ENCODE results near the gene FST.

FST gene

GRCh38 chr5:53438486-53439472 lies 41.6 kb upstream of the FST start:
- TF ChIP-seq CTCF (IDR thresholded peaks at IDR 0.05; ENCODE audit: insufficient read depth, low read depth, low read length, missing control alignments), result no peak

GRCh38 chr5:53442961-53443360 lies 37.5 kb upstream of the FST start:
- no peak for DNase-seq (ENCODE audit: low read depth)
- no peak overlapping the region for H3K4me3 ChIP-seq (ENCODE audit: low read length)
- no peak for TF ChIP-seq CTCF (IDR thresholded peaks at IDR 0.05; ENCODE audit: insufficient read depth, low read depth, low read length, missing control alignments)

More at GRCh38 chr5:53438486-53439472, 41.6 kb upstream of the FST start:
- no peak overlapping the region for H3K4me3 ChIP-seq (ENCODE audit: low read length)
- DNase-seq (ENCODE audit: low read depth), result peak; percentile 58

GRCh38 chr5:53445569-53445968 lies 34.9 kb upstream of the FST start:
- TF ChIP-seq CTCF (IDR thresholded peaks at IDR 0.05; ENCODE audit: insufficient read depth, low read depth, low read length, missing control alignments), result no peak
- H3K4me3 ChIP-seq (ENCODE audit: low read length), result no peak overlapping the region
- no peak for DNase-seq (ENCODE audit: low read depth)

DNA sequence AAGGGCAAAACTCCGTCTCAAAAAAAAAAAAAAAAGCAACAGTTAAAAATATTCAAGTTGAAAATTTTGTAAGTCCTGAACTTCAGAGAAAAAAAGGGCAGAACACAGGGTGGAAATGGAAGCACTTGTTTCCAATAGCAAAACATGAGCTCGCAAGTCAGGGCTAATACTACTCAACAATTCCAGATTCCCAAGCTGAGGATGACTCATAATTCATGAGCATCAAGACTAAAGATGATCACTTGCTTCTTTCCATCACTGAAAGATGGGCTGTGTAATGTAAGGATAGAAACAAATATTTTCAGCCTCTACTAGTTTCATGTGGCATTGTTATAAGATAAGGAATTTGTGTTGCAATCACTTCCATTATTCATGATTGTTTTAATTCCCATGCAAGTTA lies 33.5 kb upstream of the FST start:
- peak; percentile 68 for DNase-seq (ENCODE audit: low read depth)
- TF ChIP-seq CTCF (IDR thresholded peaks at IDR 0.05; ENCODE audit: insufficient read depth, low read depth, low read length, missing control alignments), result no peak
- H3K4me3 ChIP-seq (ENCODE audit: low read length), result no peak overlapping the region

DNA sequence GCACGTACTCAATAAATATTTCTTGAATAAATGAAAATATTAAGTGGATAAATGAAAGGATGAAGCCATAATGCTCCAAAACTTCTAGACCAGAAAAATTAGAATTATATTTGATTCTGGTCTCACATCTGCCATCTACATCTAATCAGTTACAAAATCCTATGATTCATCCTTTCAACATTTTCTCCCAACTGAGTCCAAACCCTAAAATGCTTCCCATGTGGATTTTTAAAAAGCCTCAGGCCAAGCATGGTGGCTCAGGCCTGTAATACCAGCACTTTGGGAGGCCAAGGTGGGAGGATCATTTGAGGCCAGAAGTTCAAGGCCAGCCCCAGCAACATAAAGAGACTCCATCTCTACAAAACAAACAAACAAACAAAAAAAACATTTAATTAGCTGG lies 31.6 kb upstream of the FST start:
- no peak for TF ChIP-seq CTCF (IDR thresholded peaks at IDR 0.05; ENCODE audit: insufficient read depth, low read depth, low read length, missing control alignments)
- DNase-seq (ENCODE audit: low read depth), result no peak
- H3K4me3 ChIP-seq (ENCODE audit: low read length), result no peak overlapping the region

DNA sequence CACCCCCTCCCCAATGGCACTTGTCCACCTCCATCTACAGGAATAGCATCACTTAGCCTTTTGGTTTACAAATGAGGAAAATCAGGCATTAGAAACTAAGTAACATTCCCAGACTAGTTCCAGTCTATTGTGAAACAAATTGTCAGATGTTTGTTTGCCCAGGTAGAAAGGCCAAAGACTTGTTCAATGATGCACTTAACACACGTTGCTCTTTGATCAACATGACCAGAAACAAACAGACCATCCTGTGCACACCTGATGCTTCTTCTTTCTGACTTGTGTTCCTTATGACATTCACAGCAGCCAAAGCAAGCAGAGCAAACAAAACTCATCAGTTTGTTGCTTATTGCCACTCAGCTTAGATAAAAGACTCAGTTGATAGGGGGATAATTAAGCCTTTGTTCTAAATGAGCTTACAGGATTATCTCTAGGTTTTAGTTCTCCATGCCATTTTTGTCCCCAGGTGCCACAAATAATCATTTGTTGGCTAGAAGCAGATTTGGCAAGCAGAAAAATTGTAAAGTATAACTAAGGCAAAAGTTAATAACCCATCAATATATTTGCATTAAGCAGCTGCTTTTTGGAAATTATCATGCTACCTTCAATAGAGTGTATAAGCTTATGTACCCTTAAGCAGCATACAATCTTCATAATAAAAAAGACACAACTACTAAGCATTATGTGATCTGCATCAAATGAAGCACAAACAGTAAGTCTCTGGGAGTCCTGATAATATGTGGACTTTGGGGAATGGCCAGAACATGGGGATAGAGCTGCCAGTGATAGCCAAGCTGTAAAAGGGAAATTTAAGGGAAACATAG lies 26.3 kb upstream of the FST start:
- no peak overlapping the region for H3K4me3 ChIP-seq (ENCODE audit: low read length)
- TF ChIP-seq CTCF (IDR thresholded peaks at IDR 0.05; ENCODE audit: insufficient read depth, low read depth, low read length, missing control alignments), result no peak
- no peak for DNase-seq (ENCODE audit: low read depth)

All from epithelial cell of esophagus (primary cell).